Measurements from ENCODE around the gene ALPK1.
"Not testable (repeated sequence)": the region's sequence is repeated elsewhere in the genome, so short reads cannot be mapped to it uniquely, and the experiment has no call there.

Gene ALPK1

GRCh38 chr4:112296949-112297880 is at the start of gene ALPK1:
TSS of gene ALPK1 (plus strand) at chr4:112297369.
- DNase-seq, result no peak

GRCh38 chr4:112251019-112251643 is 46.0 kb upstream of the ALPK1 start:
- no peak for DNase-seq

- no peak for DNase-seq
These were observed 44.9 kb upstream of the ALPK1 start for GRCh38 chr4:112252234-112252633.

GRCh38 chr4:112253382-112254000 is 43.7 kb upstream of the ALPK1 start:
- DNase-seq, result no peak

GRCh38 chr4:112257098-112257497 is 40.1 kb upstream of the ALPK1 start:
- DNase-seq, result no peak

GRCh38 chr4:112266823-112267222 is 30.3 kb upstream of the ALPK1 start:
- no peak for DNase-seq

GRCh38 chr4:112270051-112270450 is 27.1 kb upstream of the ALPK1 start:
- no peak for DNase-seq

- DNase-seq, result no peak
These were observed 26.3 kb upstream of the ALPK1 start for GRCh38 chr4:112270640-112271421.

GRCh38 chr4:112272292-112272691 is 24.9 kb upstream of the ALPK1 start:
- no peak for DNase-seq

- DNase-seq, result no peak
These were observed 22.2 kb upstream of the ALPK1 start for GRCh38 chr4:112274959-112275358.

- no peak for DNase-seq
These were observed 21.1 kb upstream of the ALPK1 start for GRCh38 chr4:112276113-112276512.

- DNase-seq, result no peak
These were observed 19.9 kb upstream of the ALPK1 start for GRCh38 chr4:112277220-112277619.

- no peak for DNase-seq
These were observed 19.3 kb upstream of the ALPK1 start for GRCh38 chr4:112277705-112278448.

- no peak for DNase-seq
These were observed 17.9 kb upstream of the ALPK1 start for GRCh38 chr4:112279025-112279881.

GRCh38 chr4:112279882-112280315 is 17.3 kb upstream of the ALPK1 start:
- no peak for DNase-seq

- DNase-seq, result no peak
These were observed 16.6 kb upstream of the ALPK1 start for GRCh38 chr4:112280386-112281056.

- not testable (repeated sequence) for DNase-seq
These were observed 15.2 kb upstream of the ALPK1 start for GRCh38 chr4:112281895-112282398.

GRCh38 chr4:112282860-112283667 is 14.1 kb upstream of the ALPK1 start:
- no peak for DNase-seq

GRCh38 chr4:112284166-112284565 is 13.0 kb upstream of the ALPK1 start:
- DNase-seq, result no peak
